NCI-H345 (cell line): ENCODE measurements around the gene MC3R.
"Not testable (repeated sequence)": the region's sequence is repeated elsewhere in the genome, so short reads cannot be mapped to it uniquely, and the experiment has no call there.

ENCODE experiments used
- DNase-seq: peaks from one replicate; lab custom pipeline; 2025; lab: John Stamatoyannopoulos, UW

MC3R gene

GRCh38 chr20:56247954-56248782 lies at the start of gene MC3R:
Gene MC3R (plus strand): TSS chr20:56248732. CDS start chr20:56248844, 112 bp downstream.
- peak; percentile 44 for DNase-seq

GRCh38 chr20:56200456-56200855 lies 48.1 kb upstream of the MC3R start:
- no peak for DNase-seq

GRCh38 chr20:56202493-56203077 lies 45.9 kb upstream of the MC3R start:
- DNase-seq = no peak

- no peak for DNase-seq
Observed at GRCh38 chr20:56204206-56204605, 44.3 kb upstream of the MC3R start.

GRCh38 chr20:56205346-56205745 lies 43.2 kb upstream of the MC3R start:
- no peak for DNase-seq

- no peak for DNase-seq
Observed at GRCh38 chr20:56207656-56208055, 40.9 kb upstream of the MC3R start.

GRCh38 chr20:56208121-56208520 lies 40.4 kb upstream of the MC3R start:
- DNase-seq = no peak

- no peak for DNase-seq
Observed at GRCh38 chr20:56211051-56211450, 37.5 kb upstream of the MC3R start.

GRCh38 chr20:56212091-56212490 lies 36.4 kb upstream of the MC3R start:
- no peak for DNase-seq

- no peak for DNase-seq
Observed at GRCh38 chr20:56213321-56213720, 35.2 kb upstream of the MC3R start.

GRCh38 chr20:56215115-56215514 lies 33.4 kb upstream of the MC3R start:
- no peak for DNase-seq

GRCh38 chr20:56217829-56218228 lies 30.7 kb upstream of the MC3R start:
- no peak for DNase-seq

- DNase-seq = not testable (repeated sequence)
Observed at GRCh38 chr20:56221186-56221585, 27.3 kb upstream of the MC3R start.

- DNase-seq = no peak
Observed at GRCh38 chr20:56222201-56222600, 26.3 kb upstream of the MC3R start.

- no peak for DNase-seq
Observed at GRCh38 chr20:56222945-56223344, 25.6 kb upstream of the MC3R start.

GRCh38 chr20:56223352-56223751 lies 25.2 kb upstream of the MC3R start:
- DNase-seq = no peak

- DNase-seq = no peak
Observed at GRCh38 chr20:56228021-56228420, 20.5 kb upstream of the MC3R start.

- DNase-seq = no peak
Observed at GRCh38 chr20:56229812-56230211, 18.7 kb upstream of the MC3R start.

- DNase-seq = no peak
Observed at GRCh38 chr20:56234110-56234509, 14.4 kb upstream of the MC3R start.

- no peak for DNase-seq
Observed at GRCh38 chr20:56237335-56237734, 11.2 kb upstream of the MC3R start.

GRCh38 chr20:56244259-56244658 lies 4.3 kb upstream of the MC3R start:
- DNase-seq = no peak

GRCh38 chr20:56245761-56246160 lies 2.8 kb upstream of the MC3R start:
- DNase-seq = no peak

- no peak for DNase-seq
Observed at GRCh38 chr20:56249244-56249955, 868 bp downstream of the MC3R start.
